HEK293 (cell line): ENCODE data around the gene CREB5.

Experiments
- CTCF ChIA-PET: fragments of 350-600 bp; formaldehyde crosslinking; extraction: SDS; loops from one replicate; lab custom pipeline; 2021; ENCODE audit warnings: antibody characterized with exemption; lab: Yijun Ruan, JAX
- POLR2A ChIA-PET: fragments of 300-600 bp; formaldehyde crosslinking; extraction: SDS; loops from one replicate; lab custom pipeline; 2020; ENCODE audit warnings: antibody characterized with exemption, inconsistent platforms; lab: Yijun Ruan, JAX
- H3K27ac ChIP-seq: fragments of 200-500 bp; sonication (Bioruptor generic); 2 replicates; pipeline ENCODE4 v1.5.1; 2014; ENCODE audit warnings: low read depth, low read length, control low read depth, inconsistent platforms; ENCODE audit errors: extremely low read depth
- H3K36me3 ChIP-seq, 2 experiments: fragments of 200-500 bp in 1 of 2; sonication (Bioruptor generic) in 1 of 2; 1 replicate in 1 of 2; 2 replicates in 1 of 2; pipeline ENCODE4 v1.5.1; 2014 to 2017; ENCODE audit warnings: inconsistent platforms in 2 of 2, low read length in 2 of 2; ENCODE audit not compliant: control insufficient read depth in 2 of 2, insufficient read depth in 1 of 2
- H3K4me1 ChIP-seq: fragments of 200-500 bp; sonication (Bioruptor generic); 2 replicates; pipeline ENCODE4 v1.5.1; 2014; ENCODE audit warnings: mild to moderate bottlenecking, low read length, inconsistent platforms; ENCODE audit not compliant: control insufficient read depth, insufficient read depth
- H3K4me3 ChIP-seq: 2 replicates; pipeline ENCODE4 v1.5.1; 2011; ENCODE audit warnings: low read depth, mild to moderate bottlenecking, control low read depth, low read length, moderate library complexity
- H3K9me3 ChIP-seq: fragments of 200-500 bp; sonication (Bioruptor generic); 2 replicates; pipeline ENCODE4 v1.5.1; 2014; ENCODE audit warnings: low read depth, low read length, inconsistent platforms; ENCODE audit not compliant: control insufficient read depth, insufficient read depth
- EGR2 ChIP-seq: fragments of 450-650 bp; formaldehyde crosslinking; IDR thresholded peaks from 2 replicates; pipeline ENCODE4 v1.5.1; 2016; ENCODE audit warnings: low read depth, missing biosample characterization, missing genetic modification characterization
- GLI4 ChIP-seq: fragments of 450-650 bp; formaldehyde crosslinking; IDR thresholded peaks from 2 replicates; pipeline ENCODE4 v1.5.1; 2016; ENCODE audit warnings: missing biosample characterization, missing genetic modification characterization
- HIC1 ChIP-seq: fragments of 450-650 bp; formaldehyde crosslinking; IDR thresholded peaks from 2 replicates; pipeline ENCODE4 v1.5.1; 2016; ENCODE audit warnings: missing biosample characterization, missing genetic modification characterization
- HOXA7 ChIP-seq: sonication (generic); formaldehyde crosslinking; IDR thresholded peaks from 2 replicates; pipeline ENCODE4 v1.8.1; 2022; ENCODE audit warnings: missing genetic modification reagents, borderline replicate concordance
- SCRT2 ChIP-seq: fragments of 450-650 bp; formaldehyde crosslinking; IDR thresholded peaks from 2 replicates; pipeline ENCODE4 v1.5.1; 2016; ENCODE audit warnings: missing biosample characterization, missing genetic modification characterization
- SP2 ChIP-seq: fragments of 450-650 bp; formaldehyde crosslinking; IDR thresholded peaks from 2 replicates; pipeline ENCODE4 v1.5.1; 2016; ENCODE audit warnings: missing biosample characterization, missing genetic modification characterization
- ZFP3 ChIP-seq: fragments of 450-650 bp; formaldehyde crosslinking; IDR thresholded peaks from 2 replicates; pipeline ENCODE4 v1.5.1; 2016; ENCODE audit warnings: low read depth, missing biosample characterization, missing genetic modification characterization
- ZNF16 ChIP-seq: fragments of 450-650 bp; formaldehyde crosslinking; IDR thresholded peaks from 2 replicates; pipeline ENCODE4 v1.5.1; 2016; ENCODE audit warnings: low read depth, missing biosample characterization, missing genetic modification characterization
- ZNF292 ChIP-seq: fragments of 450-650 bp; formaldehyde crosslinking; IDR thresholded peaks from 2 replicates; pipeline ENCODE4 v1.5.1; 2016; ENCODE audit warnings: low read depth, missing biosample characterization, missing genetic modification characterization, borderline replicate concordance
- ZNF366 ChIP-seq: fragments of 450-650 bp; formaldehyde crosslinking; conservative IDR thresholded peaks from 2 replicates; pipeline ENCODE4 v1.5.1; 2016; ENCODE audit warnings: missing biosample characterization, missing genetic modification characterization
- ZNF426 ChIP-seq: fragments of 450-650 bp; formaldehyde crosslinking; IDR thresholded peaks from 2 replicates; pipeline ENCODE4 v1.5.1; 2017; ENCODE audit warnings: missing biosample characterization, missing genetic modification characterization, mild to moderate bottlenecking, inconsistent platforms, moderate library complexity
- ZNF530 ChIP-seq: fragments of 450-650 bp; formaldehyde crosslinking; IDR thresholded peaks from 2 replicates; pipeline ENCODE4 v1.5.1; 2016; ENCODE audit warnings: low read depth, missing biosample characterization, missing genetic modification characterization
- ZNF549 ChIP-seq: fragments of 450-650 bp; IDR thresholded peaks from 2 replicates; pipeline ENCODE4 v1.5.1; 2018; ENCODE audit warnings: missing biosample characterization, missing genetic modification characterization, mild to moderate bottlenecking, inconsistent platforms, moderate library complexity
- ZNF558 ChIP-seq: fragments of 450-650 bp; formaldehyde crosslinking; IDR thresholded peaks from 2 replicates; pipeline ENCODE4 v1.5.1; 2016; ENCODE audit warnings: missing biosample characterization, missing genetic modification characterization
- ZNF560 ChIP-seq: fragments of 450-650 bp; formaldehyde crosslinking; IDR thresholded peaks from 2 replicates; pipeline ENCODE4 v1.5.1; 2017; ENCODE audit warnings: missing biosample characterization, missing genetic modification characterization, borderline replicate concordance
- ZNF629 ChIP-seq: fragments of 450-650 bp; formaldehyde crosslinking; IDR thresholded peaks from 2 replicates; pipeline ENCODE4 v1.5.1; 2017; ENCODE audit warnings: missing biosample characterization, missing genetic modification characterization
- ZNF664 ChIP-seq: fragments of 450-650 bp; formaldehyde crosslinking; IDR thresholded peaks from 2 replicates; pipeline ENCODE4 v1.5.1; 2016; ENCODE audit warnings: missing biosample characterization, missing genetic modification characterization
- ZNF776 ChIP-seq: fragments of 450-650 bp; formaldehyde crosslinking; IDR thresholded peaks from 2 replicates; pipeline ENCODE4 v1.5.0; 2017; ENCODE audit warnings: missing biosample characterization, missing genetic modification characterization, borderline replicate concordance
- ZNF785 ChIP-seq: fragments of 450-650 bp; formaldehyde crosslinking; IDR thresholded peaks from 2 replicates; pipeline ENCODE4 v1.5.1; 2016; ENCODE audit warnings: missing biosample characterization, missing genetic modification characterization
- TF ChIP-seq, protein P1 (sequence below): fragments of 450-650 bp; formaldehyde crosslinking; IDR thresholded peaks from 2 replicates; pipeline ENCODE4 v1.5.1; 2016; ENCODE audit warnings: missing biosample characterization, missing genetic modification characterization
- TF ChIP-seq, protein P2 (sequence below): fragments of 450-650 bp; formaldehyde crosslinking; IDR thresholded peaks from 2 replicates; pipeline ENCODE4 v1.5.1; 2017; ENCODE audit warnings: missing biosample characterization, missing genetic modification characterization
- TF ChIP-seq, protein P3 (sequence below): fragments of 450-650 bp; formaldehyde crosslinking; IDR thresholded peaks from 2 replicates; pipeline ENCODE4 v1.5.1; 2016; ENCODE audit warnings: missing biosample characterization, missing genetic modification characterization, low read depth

CREB5 gene

GRCh38 chr7:28418966-28419365, 6.6 kb downstream of the CREB5 start:
- no peak overlapping the region for H3K27ac ChIP-seq
- peak; percentile 18; the same call in 1 of the 2 replicates for TF ChIP-seq SCRT2 (tag by site-specific recombination)
- TF ChIP-seq, protein P1, sequence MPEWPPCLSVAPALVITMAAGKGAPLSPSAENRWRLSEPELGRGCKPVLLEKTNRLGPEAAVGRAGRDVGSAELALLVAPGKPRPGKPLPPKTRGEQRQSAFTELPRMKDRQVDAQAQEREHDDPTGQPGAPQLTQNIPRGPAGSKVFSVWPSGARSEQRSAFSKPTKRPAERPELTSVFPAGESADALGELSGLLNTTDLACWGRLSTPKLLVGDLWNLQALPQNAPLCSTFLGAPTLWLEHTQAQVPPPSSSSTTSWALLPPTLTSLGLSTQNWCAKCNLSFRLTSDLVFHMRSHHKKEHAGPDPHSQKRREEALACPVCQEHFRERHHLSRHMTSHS (tag by site-specific recombination), result no peak
- no peak for TF ChIP-seq EGR2 (tag by site-specific recombination)
- POLR2A ChIA-PET, result no interaction called here
- no peaks in the 10 kb centered on the region for H3K9me3 ChIP-seq
- no peak overlapping the region for H3K4me3 ChIP-seq
- CTCF ChIA-PET, result no interaction called here
- H3K36me3 ChIP-seq, result no peaks in the 10 kb centered on the region
- H3K4me1 ChIP-seq, result peaks cover 14% of the 10 kb centered on the region

DNA sequence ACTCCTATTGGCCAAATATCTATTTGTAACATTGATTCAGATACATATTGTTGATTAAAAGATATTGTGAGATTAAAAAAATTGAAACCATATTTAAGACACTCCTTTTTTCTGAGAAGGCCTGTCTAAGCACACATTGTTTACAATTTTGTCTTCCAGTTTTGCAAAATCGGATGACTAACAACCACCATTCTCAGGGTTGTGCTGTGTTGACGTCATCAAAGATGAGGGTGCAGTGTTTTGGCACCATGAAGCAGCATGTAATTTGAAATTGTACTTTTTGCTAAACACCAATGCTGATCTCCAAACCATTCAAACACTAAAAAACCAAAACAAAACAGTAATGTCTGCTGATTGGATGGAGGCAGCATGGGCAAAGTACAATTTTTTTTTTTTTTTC, 7.4 kb downstream of the CREB5 start:
- CTCF ChIA-PET, result no interaction called here

GRCh38 chr7:28423112-28423511, 10.8 kb downstream of the CREB5 start:
- Histone ChIP-seq H3K4me1 (peaks cover 6% of the 10 kb centered on the region; the same call in 1 of the 2 replicates), H3K4me3 (no peak overlapping the region), H3K36me3 (no peaks in the 10 kb centered on the region), H3K27ac (no peak overlapping the region), H3K9me3 (no peaks in the 10 kb centered on the region)
- peak; percentile 92 for TF ChIP-seq ZNF664 (tag by site-specific recombination)
- TF ChIP-seq ZNF785, result no peak
- TF ChIP-seq ZNF366 (tag by site-specific recombination), result 0 out of 2 replicates have a peak, but pooled peaks have one; percentile 21
- CTCF ChIA-PET, result no interaction called here
- POLR2A ChIA-PET, result no interaction called here

More for the DNA sequence above, 7.4 kb downstream of the CREB5 start:
- POLR2A ChIA-PET, result no interaction called here
- Histone ChIP-seq H3K9me3 (no peaks in the 10 kb centered on the region), H3K4me1 (peaks cover 14% of the 10 kb centered on the region)
- TF ChIP-seq ZNF776 (tag by site-specific recombination) (no peak), ZNF629 (peak; percentile 47), HIC1 (tag by site-specific recombination) (no peak)
- TF ChIP-seq, protein P2, sequence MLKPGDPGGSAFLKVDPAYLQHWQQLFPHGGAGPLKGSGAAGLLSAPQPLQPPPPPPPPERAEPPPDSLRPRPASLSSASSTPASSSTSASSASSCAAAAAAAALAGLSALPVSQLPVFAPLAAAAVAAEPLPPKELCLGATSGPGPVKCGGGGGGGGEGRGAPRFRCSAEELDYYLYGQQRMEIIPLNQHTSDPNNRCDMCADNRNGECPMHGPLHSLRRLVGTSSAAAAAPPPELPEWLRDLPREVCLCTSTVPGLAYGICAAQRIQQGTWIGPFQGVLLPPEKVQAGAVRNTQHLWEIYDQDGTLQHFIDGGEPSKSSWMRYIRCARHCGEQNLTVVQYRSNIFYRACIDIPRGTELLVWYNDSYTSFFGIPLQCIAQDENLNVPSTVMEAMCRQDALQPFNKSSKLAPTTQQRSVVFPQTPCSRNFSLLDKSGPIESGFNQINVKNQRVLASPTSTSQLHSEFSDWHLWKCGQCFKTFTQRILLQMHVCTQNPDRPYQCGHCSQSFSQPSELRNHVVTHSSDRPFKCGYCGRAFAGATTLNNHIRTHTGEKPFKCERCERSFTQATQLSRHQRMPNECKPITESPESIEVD (tag by site-specific recombination), result peak; percentile 33; the same call in 1 of the 2 replicates
- TF ChIP-seq, protein P3, sequence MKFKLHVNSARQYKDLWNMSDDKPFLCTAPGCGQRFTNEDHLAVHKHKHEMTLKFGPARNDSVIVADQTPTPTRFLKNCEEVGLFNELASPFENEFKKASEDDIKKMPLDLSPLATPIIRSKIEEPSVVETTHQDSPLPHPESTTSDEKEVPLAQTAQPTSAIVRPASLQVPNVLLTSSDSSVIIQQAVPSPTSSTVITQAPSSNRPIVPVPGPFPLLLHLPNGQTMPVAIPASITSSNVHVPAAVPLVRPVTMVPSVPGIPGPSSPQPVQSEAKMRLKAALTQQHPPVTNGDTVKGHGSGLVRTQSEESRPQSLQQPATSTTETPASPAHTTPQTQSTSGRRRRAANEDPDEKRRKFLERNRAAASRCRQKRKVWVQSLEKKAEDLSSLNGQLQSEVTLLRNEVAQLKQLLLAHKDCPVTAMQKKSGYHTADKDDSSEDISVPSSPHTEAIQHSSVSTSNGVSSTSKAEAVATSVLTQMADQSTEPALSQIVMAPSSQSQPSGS, result peak; percentile 64
- TF ChIP-seq, all 188 proteins: peak for 3
- Histone ChIP-seq H3K27ac (no peak overlapping the region), H3K4me3 (no peak overlapping the region), H3K36me3 (no peaks in the 10 kb centered on the region)

DNA sequence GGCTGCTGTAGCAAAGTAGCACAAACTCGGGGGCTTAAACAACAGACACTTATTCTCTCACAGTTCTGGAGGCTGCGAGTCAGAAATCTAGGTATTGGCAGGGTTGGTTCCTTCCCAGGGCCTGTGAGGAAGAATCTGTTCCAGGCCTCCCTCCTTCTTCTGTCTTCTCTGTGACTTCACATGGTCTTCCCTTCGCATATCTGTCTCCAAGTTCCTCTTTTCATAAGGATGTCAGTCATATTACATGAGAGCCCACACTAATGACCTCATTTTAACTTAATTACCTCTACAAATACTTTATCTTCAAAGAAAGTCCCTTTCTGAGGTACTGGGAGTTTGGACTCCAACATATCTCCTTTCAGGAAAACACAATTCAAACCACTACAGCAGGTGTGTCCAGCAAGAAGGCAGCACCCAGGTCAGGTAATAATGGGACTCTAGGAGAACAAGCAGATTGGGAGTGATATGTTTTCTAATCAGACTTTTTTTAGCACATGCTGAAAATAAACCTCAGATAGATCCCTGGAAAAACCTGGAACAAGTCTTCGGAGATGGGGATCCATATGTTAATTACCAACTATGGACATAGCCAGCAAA, 11.7 kb downstream of the CREB5 start:
- H3K4me3 ChIP-seq, result no peak overlapping the region
- H3K4me1 ChIP-seq, result peaks cover 3% of the 10 kb centered on the region; the same call in 1 of the 2 replicates
- H3K27ac ChIP-seq, result no peak overlapping the region
- CTCF ChIA-PET, result no interaction called here
- H3K9me3 ChIP-seq, result no peaks in the 10 kb centered on the region
- POLR2A ChIA-PET, result no interaction called here
- H3K36me3 ChIP-seq, result no peaks in the 10 kb centered on the region
- TF ChIP-seq ZNF530 (tag by site-specific recombination), result no peak
- TF ChIP-seq ZNF366 (tag by site-specific recombination), result no peak
- TF ChIP-seq HOXA7, result no peak
- TF ChIP-seq ZNF16, result no peak
- TF ChIP-seq ZNF292, result no peak
- no peak for TF ChIP-seq ZNF558 (tag by site-specific recombination)
- TF ChIP-seq ZNF776 (tag by site-specific recombination), result no peak
- no peak for TF ChIP-seq ZNF426 (tag by site-specific recombination)
- TF ChIP-seq ZNF560 (tag by site-specific recombination), result no peak
- TF ChIP-seq SP2 (tag by site-specific recombination), result no peak
- TF ChIP-seq ZFP3 (tag by site-specific recombination), result no peak
- TF ChIP-seq GLI4 (tag by site-specific recombination), result no peak
- TF ChIP-seq ZNF549 (tag by site-specific recombination), result no peak
